ENCODE results near the gene KDM2A. TPM values are rescaled to one million over a fixed set of nuclear protein-coding genes. Genes with fewer than 3 reads are reported as not detected.

Gene KDM2A
- total and polyA plus RNA-seq, 2 of the 13 experiments (the other 11 are each of a cell fraction or from before 2014, with no cell fraction given) = 31.3 to 31.4 TPM

DNA sequence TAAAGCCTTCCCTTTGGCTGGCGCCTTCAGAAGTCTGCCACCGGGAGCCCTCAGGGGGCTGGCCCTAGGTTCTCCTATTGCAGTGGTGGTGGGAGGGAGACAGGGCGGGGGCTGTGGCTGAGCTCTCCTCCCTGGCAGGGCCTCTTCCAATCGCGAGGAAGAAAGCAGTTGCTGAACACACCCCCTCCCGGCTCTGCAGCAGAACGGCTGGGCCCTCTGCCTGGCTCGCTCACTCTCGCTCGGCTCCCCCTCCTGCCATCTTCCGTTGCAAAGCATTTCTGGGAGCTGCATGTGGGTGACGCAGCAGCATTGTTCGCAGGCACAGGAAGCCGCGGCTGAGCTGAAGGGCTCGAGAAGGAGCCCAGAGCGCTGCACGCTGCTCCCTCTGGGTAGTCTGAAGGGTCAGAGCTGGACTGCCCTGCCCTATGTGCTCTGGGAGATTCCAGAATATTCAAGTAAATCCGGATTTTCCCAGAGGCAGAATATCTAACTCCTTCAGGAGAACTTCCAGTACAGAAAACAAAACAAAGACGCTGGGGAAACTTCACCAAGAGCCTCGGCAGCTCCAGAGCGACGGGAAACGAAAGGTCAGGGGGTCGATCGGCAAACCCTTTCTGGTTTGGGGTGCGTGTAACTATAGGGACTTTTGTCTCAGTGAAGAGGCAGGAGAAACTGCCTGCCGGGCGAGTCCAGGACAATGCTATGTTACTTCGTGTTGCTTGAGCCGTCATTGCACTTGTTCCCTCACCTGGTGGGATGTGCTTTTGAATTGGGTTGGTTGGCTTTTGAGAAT lies 120.9 kb downstream of the KDM2A start (continued):
- TF ChIP-seq NFE2 (CRISPR knock-in tag; IDR thresholded peaks at IDR 0.05) (peak; percentile 76; the same call in 1 of the 2 replicates), HOXD1 (CRISPR knock-in tag; IDR thresholded peaks at IDR 0.05) (peak; percentile 63; the same call in 1 of the 2 replicates), ZNF644 (CRISPR knock-in tag; IDR thresholded peaks at IDR 0.05; ENCODE audit: low read depth) (no peak), TAF1 (CRISPR knock-in tag; IDR thresholded peaks at IDR 0.05) (peak; percentile 100), CC2D1A (CRISPR knock-in tag; IDR thresholded peaks at IDR 0.05) (no peak), GLI4 (CRISPR knock-in tag; IDR thresholded peaks at IDR 0.05; ENCODE audit: borderline replicate concordance) (no peak; the same call in 1 of the 2 replicates), ZNF337 (CRISPR knock-in tag; IDR thresholded peaks at IDR 0.05; ENCODE audit: borderline replicate concordance, low read depth) (no peak), TCF12 (IDR thresholded peaks at IDR 0.05) (no peak), TCF12 (CRISPR knock-in tag; IDR thresholded peaks at IDR 0.05) (no peak), TGIF2 (CRISPR knock-in tag; IDR thresholded peaks at IDR 0.05) (peak; percentile 98), ELF1 (CRISPR knock-in tag; IDR thresholded peaks at IDR 0.05) (peak; percentile 70), CCAR2 (optimal IDR thresholded peaks at IDR 0.05; ENCODE audit: low read depth, low read length) (no peak), POLR2AphosphoS5 (IDR thresholded peaks at IDR 0.05; ENCODE audit: low read depth, low read length) (peak; percentile 96), ZNF143 (CRISPR knock-in tag; IDR thresholded peaks at IDR 0.05) (peak; percentile 83), SSRP1 (CRISPR knock-in tag; IDR thresholded peaks at IDR 0.05) (0 out of 2 replicates have a peak, but pooled peaks have one; percentile 75), GABPA (IDR thresholded peaks at IDR 0.05; ENCODE audit: low read depth, low read length) (no peak), GABPA (CRISPR knock-in tag; IDR thresholded peaks at IDR 0.05; ENCODE audit: low read depth) (peak; percentile 78), BRCA1 (CRISPR knock-in tag; IDR thresholded peaks at IDR 0.05) (no peak), ZSCAN21 (CRISPR knock-in tag; IDR thresholded peaks at IDR 0.05; ENCODE audit: borderline replicate concordance) (peak; percentile 69; the same call in 1 of the 2 replicates), ZC3H4 (CRISPR knock-in tag; IDR thresholded peaks at IDR 0.05; ENCODE audit: borderline replicate concordance) (no peak)
- TF ChIP-seq, protein P1, sequence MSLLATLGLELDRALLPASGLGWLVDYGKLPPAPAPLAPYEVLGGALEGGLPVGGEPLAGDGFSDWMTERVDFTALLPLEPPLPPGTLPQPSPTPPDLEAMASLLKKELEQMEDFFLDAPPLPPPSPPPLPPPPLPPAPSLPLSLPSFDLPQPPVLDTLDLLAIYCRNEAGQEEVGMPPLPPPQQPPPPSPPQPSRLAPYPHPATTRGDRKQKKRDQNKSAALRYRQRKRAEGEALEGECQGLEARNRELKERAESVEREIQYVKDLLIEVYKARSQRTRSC (CRISPR knock-in tag; IDR thresholded peaks at IDR 0.05; ENCODE audit: low read depth) = no peak
- TF ChIP-seq, protein P2, sequence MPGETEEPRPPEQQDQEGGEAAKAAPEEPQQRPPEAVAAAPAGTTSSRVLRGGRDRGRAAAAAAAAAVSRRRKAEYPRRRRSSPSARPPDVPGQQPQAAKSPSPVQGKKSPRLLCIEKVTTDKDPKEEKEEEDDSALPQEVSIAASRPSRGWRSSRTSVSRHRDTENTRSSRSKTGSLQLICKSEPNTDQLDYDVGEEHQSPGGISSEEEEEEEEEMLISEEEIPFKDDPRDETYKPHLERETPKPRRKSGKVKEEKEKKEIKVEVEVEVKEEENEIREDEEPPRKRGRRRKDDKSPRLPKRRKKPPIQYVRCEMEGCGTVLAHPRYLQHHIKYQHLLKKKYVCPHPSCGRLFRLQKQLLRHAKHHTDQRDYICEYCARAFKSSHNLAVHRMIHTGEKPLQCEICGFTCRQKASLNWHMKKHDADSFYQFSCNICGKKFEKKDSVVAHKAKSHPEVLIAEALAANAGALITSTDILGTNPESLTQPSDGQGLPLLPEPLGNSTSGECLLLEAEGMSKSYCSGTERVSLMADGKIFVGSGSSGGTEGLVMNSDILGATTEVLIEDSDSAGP (CRISPR knock-in tag; IDR thresholded peaks at IDR 0.05; ENCODE audit: borderline replicate concordance) = peak; percentile 84
- TF ChIP-seq, protein P3, sequence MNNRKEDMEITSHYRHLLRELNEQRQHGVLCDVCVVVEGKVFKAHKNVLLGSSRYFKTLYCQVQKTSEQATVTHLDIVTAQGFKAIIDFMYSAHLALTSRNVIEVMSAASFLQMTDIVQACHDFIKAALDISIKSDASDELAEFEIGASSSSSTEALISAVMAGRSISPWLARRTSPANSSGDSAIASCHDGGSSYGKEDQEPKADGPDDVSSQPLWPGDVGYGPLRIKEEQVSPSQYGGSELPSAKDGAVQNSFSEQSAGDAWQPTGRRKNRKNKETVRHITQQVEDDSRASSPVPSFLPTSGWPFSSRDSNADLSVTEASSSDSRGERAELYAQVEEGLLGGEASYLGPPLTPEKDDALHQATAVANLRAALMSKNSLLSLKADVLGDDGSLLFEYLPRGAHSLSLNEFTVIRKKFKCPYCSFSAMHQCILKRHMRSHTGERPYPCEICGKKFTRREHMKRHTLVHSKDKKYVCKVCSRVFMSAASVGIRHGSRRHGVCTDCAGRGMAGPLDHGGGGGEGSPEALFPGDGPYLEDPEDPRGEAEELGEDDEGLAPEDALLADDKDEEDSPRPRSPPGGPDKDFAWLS (CRISPR knock-in tag; IDR thresholded peaks at IDR 0.05; ENCODE audit: borderline replicate concordance) = no peak
- TF ChIP-seq, protein P4, sequence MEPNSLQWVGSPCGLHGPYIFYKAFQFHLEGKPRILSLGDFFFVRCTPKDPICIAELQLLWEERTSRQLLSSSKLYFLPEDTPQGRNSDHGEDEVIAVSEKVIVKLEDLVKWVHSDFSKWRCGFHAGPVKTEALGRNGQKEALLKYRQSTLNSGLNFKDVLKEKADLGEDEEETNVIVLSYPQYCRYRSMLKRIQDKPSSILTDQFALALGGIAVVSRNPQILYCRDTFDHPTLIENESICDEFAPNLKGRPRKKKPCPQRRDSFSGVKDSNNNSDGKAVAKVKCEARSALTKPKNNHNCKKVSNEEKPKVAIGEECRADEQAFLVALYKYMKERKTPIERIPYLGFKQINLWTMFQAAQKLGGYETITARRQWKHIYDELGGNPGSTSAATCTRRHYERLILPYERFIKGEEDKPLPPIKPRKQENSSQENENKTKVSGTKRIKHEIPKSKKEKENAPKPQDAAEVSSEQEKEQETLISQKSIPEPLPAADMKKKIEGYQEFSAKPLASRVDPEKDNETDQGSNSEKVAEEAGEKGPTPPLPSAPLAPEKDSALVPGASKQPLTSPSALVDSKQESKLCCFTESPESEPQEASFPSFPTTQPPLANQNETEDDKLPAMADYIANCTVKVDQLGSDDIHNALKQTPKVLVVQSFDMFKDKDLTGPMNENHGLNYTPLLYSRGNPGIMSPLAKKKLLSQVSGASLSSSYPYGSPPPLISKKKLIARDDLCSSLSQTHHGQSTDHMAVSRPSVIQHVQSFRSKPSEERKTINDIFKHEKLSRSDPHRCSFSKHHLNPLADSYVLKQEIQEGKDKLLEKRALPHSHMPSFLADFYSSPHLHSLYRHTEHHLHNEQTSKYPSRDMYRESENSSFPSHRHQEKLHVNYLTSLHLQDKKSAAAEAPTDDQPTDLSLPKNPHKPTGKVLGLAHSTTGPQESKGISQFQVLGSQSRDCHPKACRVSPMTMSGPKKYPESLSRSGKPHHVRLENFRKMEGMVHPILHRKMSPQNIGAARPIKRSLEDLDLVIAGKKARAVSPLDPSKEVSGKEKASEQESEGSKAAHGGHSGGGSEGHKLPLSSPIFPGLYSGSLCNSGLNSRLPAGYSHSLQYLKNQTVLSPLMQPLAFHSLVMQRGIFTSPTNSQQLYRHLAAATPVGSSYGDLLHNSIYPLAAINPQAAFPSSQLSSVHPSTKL (CRISPR knock-in tag; IDR thresholded peaks at IDR 0.05) = peak; percentile 59
